Neural cell (in vitro differentiated cells): ENCODE results near the gene HRH2. TPM values are rescaled to one million over a fixed set of nuclear protein-coding genes. Genes with fewer than 3 reads are reported as not detected.

ENCODE experiments used
- H2AFZ ChIP-seq: fragments of 200-600, 300-800 bp; sonication (generic), shearing (Covaris generic); 2 replicates; pipeline ENCODE4 v1.6.0; 2014; ENCODE audit warnings: low read depth, mild to moderate bottlenecking, antibody characterized with exemption, low read length, moderate library complexity
- H3F3A ChIP-seq: fragments of 200-600 bp; shearing (Covaris generic); 2 replicates; pipeline ENCODE4 v1.6.1; 2016; ENCODE audit warnings: mild to moderate bottlenecking, moderate library complexity, mixed read lengths, antibody characterized with exemption, low read length; ENCODE audit not compliant: insufficient read depth, poor library complexity, severe bottlenecking
- H3K27ac ChIP-seq: fragments of 200-600, 300-800 bp; sonication (generic), shearing (Covaris generic); 2 replicates; pipeline ENCODE4 v1.5.1; 2014; ENCODE audit warnings: mild to moderate bottlenecking, low read length, moderate library complexity
- H3K27me3 ChIP-seq: fragments of 300-800, 200-600 bp; sonication (generic), shearing (Covaris generic); 2 replicates; pipeline ENCODE4 v1.6.0; 2014; ENCODE audit warnings: mild to moderate bottlenecking, low read depth, low read length, moderate library complexity; ENCODE audit not compliant: insufficient read depth
- H3K36me3 ChIP-seq: fragments of 300-800, 200-600 bp; sonication (generic), shearing (Covaris generic); 2 replicates; pipeline ENCODE4 v1.5.1; 2014; ENCODE audit warnings: mild to moderate bottlenecking, antibody characterized with exemption, low read length, moderate library complexity; ENCODE audit not compliant: insufficient read depth
- H3K4me2 ChIP-seq: fragments of 300-800, 200-600 bp; sonication (generic), shearing (Covaris generic); 2 replicates; pipeline ENCODE4 v1.6.0; 2014; ENCODE audit warnings: mild to moderate bottlenecking, low read length
- H3K4me3 ChIP-seq: fragments of 300-800, 200-600 bp; sonication (generic), shearing (Covaris generic); 2 replicates; pipeline ENCODE4 v1.5.1; 2014; ENCODE audit warnings: mild to moderate bottlenecking, low read length, moderate library complexity
- H3K79me2 ChIP-seq: fragments of 200-600 bp; shearing (Covaris generic); replicated peaks from 2 replicates; pipeline ENCODE4 v1.6.0; 2014; ENCODE audit warnings: mild to moderate bottlenecking, low read length, moderate library complexity; ENCODE audit not compliant: insufficient read depth
- H3K9ac ChIP-seq: fragments of 300-800, 200-600 bp; sonication (generic), shearing (Covaris generic); 2 replicates; pipeline ENCODE4 v1.6.1; 2016; ENCODE audit warnings: mild to moderate bottlenecking, low read length, mixed read lengths
- H3K9me2 ChIP-seq: fragments of 200-600 bp; shearing (Covaris generic); 2 replicates; pipeline ENCODE4 v1.6.1; 2016; ENCODE audit warnings: mild to moderate bottlenecking, low read length, mixed read lengths; ENCODE audit not compliant: insufficient read depth
- H3K9me3 ChIP-seq: fragments of 200-600, 300-800 bp; sonication (generic), shearing (Covaris generic); 2 replicates; pipeline ENCODE4 v1.6.1; 2016; ENCODE audit warnings: mild to moderate bottlenecking, mixed run types, low read length, moderate library complexity, mixed read lengths
- H4K20me1 ChIP-seq: fragments of 200-600 bp; shearing (Covaris generic); 2 replicates; pipeline ENCODE4 v1.6.1; 2016; ENCODE audit warnings: mild to moderate bottlenecking, mixed run types; ENCODE audit not compliant: insufficient read depth
- CTCF ChIP-seq: fragments of 450-650 bp; IDR thresholded peaks from 2 replicates; pipeline ENCODE4 v1.5.1; 2014; ENCODE audit warnings: antibody characterized with exemption, mild to moderate bottlenecking, moderate library complexity; ENCODE audit not compliant: poor library complexity, severe bottlenecking
- EP300 ChIP-seq: fragments of 450-650 bp; conservative IDR thresholded peaks from 2 replicates; pipeline ENCODE4 v1.6.1; 2014; ENCODE audit warnings: antibody characterized with exemption, mild to moderate bottlenecking, moderate library complexity; ENCODE audit not compliant: poor library complexity, severe bottlenecking
- EZH2 ChIP-seq: fragments of 200-600, 300-800 bp; shearing (Covaris generic), sonication (generic); IDR thresholded peaks from 2 replicates; pipeline ENCODE4 v1.6.1; 2014; ENCODE audit warnings: antibody characterized with exemption, low read length, borderline replicate concordance, mild to moderate bottlenecking; ENCODE audit not compliant: insufficient read depth, poor library complexity, severe bottlenecking
- MXI1 ChIP-seq: fragments of 450-650 bp; conservative IDR thresholded peaks from 2 replicates; pipeline ENCODE4 v1.6.1; 2014; ENCODE audit warnings: antibody characterized with exemption, mild to moderate bottlenecking; ENCODE audit not compliant: poor library complexity, severe bottlenecking
- POLR2AphosphoS5 ChIP-seq: IDR thresholded peaks from 2 replicates; pipeline ENCODE4 v1.6.1; 2012
- RAD21 ChIP-seq: fragments of 450-650 bp; conservative IDR thresholded peaks from 2 replicates; pipeline ENCODE4 v1.6.1; 2014; ENCODE audit warnings: antibody characterized with exemption, mild to moderate bottlenecking, moderate library complexity
- REST ChIP-seq: IDR thresholded peaks from 2 replicates; pipeline ENCODE4 v1.6.1; 2012; ENCODE audit warnings: borderline replicate concordance
- SMC3 ChIP-seq: fragments of 450-650 bp; conservative IDR thresholded peaks from 2 replicates; pipeline ENCODE4 v1.6.1; 2014; ENCODE audit warnings: antibody characterized with exemption, mild to moderate bottlenecking, moderate library complexity; ENCODE audit not compliant: poor library complexity
- TAF1 ChIP-seq: IDR thresholded peaks from 2 replicates; pipeline ENCODE4 v1.6.1; 2012; ENCODE audit warnings: low read depth
- polyA plus RNA-seq: library from polyadenylated mRNA; depleted of rRNA; stranded (reverse); fragments of >200 nt; gene quantifications from 2 replicates; pipeline ENCODE4 v1.2.3, GENCODE V29; 2014

Gene HRH2
- polyA plus RNA-seq, 1 donor from 2014 or later: 0.09 TPM

- Histone ChIP-seq H3K79me2 (no peaks in the 10 kb centered on the region), H3K36me3 (no peaks in the 10 kb centered on the region), H3K9me3 (no peaks in the 10 kb centered on the region), H3K4me2 (no peak overlapping the region), H3K9me2 (no peaks in the 10 kb centered on the region), H3F3A (no peaks in the 10 kb centered on the region), H3K27ac (no peak overlapping the region), H3K4me3 (no peak overlapping the region), H3K9ac (no peak overlapping the region), H4K20me1 (no peaks in the 10 kb centered on the region), H3K27me3 (no peaks in the 10 kb centered on the region), H2AFZ (no peak overlapping the region)
- no peak for TF ChIP-seq CTCF
- TF ChIP-seq POLR2AphosphoS5: no peak
- TF ChIP-seq TAF1: no peak
- TF ChIP-seq EP300: no peak
- TF ChIP-seq REST: no peak
- no peak for TF ChIP-seq RAD21
- TF ChIP-seq EZH2: no peak
- no peak for TF ChIP-seq MXI1
- TF ChIP-seq SMC3: no peak
Measured at GRCh38 chr5:175737481-175737880, 79.6 kb downstream of the HRH2 start.

GRCh38 chr5:175738126-175738525 is 80.3 kb downstream of the HRH2 start:
- Histone ChIP-seq H2AFZ (no peak overlapping the region), H4K20me1 (no peaks in the 10 kb centered on the region), H3K9me2 (no peaks in the 10 kb centered on the region), H3K79me2 (no peaks in the 10 kb centered on the region), H3K4me2 (no peak overlapping the region), H3K9ac (no peak overlapping the region), H3K27me3 (no peaks in the 10 kb centered on the region), H3F3A (no peaks in the 10 kb centered on the region), H3K27ac (no peak overlapping the region), H3K36me3 (no peaks in the 10 kb centered on the region), H3K4me3 (no peak overlapping the region), H3K9me3 (no peaks in the 10 kb centered on the region)
- TF ChIP-seq EP300 (no peak), MXI1 (no peak), TAF1 (no peak), EZH2 (no peak), POLR2AphosphoS5 (no peak), CTCF (no peak), SMC3 (no peak), RAD21 (no peak), REST (no peak)
